MM.1S (cell line): Measurements from ENCODE around the gene TRIP4.

ENCODE experiments used
- EZH2 ChIP-seq: fragments of 300-600 bp; sonication (generic); optimal IDR thresholded peaks from 2 replicates; pipeline ENCODE3; 2017; ENCODE audit warnings: low read depth, mild to moderate bottlenecking, antibody characterized with exemption, low read length, mixed read lengths
- TF ChIP-seq, protein P1 (sequence below): fragments of 300-600 bp; sonication (generic); IDR thresholded peaks from 2 replicates; pipeline ENCODE4 v1.5.1; 2016; ENCODE audit warnings: antibody characterized with exemption, low read length, mixed read lengths

DNA sequence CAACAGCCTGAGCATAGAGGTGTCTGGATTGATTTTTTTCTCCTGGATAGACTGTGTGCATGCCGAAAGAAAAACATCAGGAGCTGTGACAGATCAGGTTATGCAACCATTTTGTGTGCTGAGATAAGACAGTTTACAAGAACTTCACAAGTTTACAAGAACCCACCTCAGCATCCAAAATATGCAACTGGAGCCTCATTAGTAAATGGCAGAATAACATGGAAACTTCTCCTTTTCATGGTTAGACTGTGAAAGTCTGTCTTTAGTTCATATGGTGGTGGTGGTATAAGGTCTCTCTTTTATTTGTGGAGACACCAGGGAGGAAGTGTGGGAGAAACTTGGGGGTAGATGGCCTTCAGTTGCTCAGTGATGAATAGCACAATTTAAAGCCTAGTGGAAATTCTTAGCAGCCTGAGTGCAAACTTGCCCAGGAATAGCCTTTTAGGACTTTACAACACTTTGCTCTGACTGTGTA is 69.0 kb downstream of the TRIP4 start:
- no peak for TF ChIP-seq EZH2
- TF ChIP-seq, protein P1, sequence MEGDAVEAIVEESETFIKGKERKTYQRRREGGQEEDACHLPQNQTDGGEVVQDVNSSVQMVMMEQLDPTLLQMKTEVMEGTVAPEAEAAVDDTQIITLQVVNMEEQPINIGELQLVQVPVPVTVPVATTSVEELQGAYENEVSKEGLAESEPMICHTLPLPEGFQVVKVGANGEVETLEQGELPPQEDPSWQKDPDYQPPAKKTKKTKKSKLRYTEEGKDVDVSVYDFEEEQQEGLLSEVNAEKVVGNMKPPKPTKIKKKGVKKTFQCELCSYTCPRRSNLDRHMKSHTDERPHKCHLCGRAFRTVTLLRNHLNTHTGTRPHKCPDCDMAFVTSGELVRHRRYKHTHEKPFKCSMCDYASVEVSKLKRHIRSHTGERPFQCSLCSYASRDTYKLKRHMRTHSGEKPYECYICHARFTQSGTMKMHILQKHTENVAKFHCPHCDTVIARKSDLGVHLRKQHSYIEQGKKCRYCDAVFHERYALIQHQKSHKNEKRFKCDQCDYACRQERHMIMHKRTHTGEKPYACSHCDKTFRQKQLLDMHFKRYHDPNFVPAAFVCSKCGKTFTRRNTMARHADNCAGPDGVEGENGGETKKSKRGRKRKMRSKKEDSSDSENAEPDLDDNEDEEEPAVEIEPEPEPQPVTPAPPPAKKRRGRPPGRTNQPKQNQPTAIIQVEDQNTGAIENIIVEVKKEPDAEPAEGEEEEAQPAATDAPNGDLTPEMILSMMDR, result no peak
